ENCODE results near the gene TTC1. TPM values are rescaled to one million over a fixed set of nuclear protein-coding genes. Genes with fewer than 3 reads are reported as not detected.

The TTC1 gene
- total RNA-seq, 1 donor from 2014 or later = 65.4 TPM

GRCh38 chr5:160040471-160040835, 31.5 kb downstream of the TTC1 start:
- TF ChIP-seq CTCF (IDR thresholded peaks at IDR 0.05; ENCODE audit: insufficient read depth, low read length, poor library complexity, severe bottlenecking) = no peak
- no peaks in the 10 kb centered on the region for H3K36me3 ChIP-seq (ENCODE audit: control insufficient read depth, insufficient read depth, low read length)
- no peak overlapping the region for H3K4me3 ChIP-seq (ENCODE audit: low read depth, low read length)
- DNase-seq (ENCODE audit: low read depth) = no peak
- H3K27me3 ChIP-seq (ENCODE audit: control insufficient read depth, insufficient read depth, low read length) = no peaks in the 10 kb centered on the region

GRCh38 chr5:160042671-160043070, 33.7 kb downstream of the TTC1 start:
- DNase-seq (ENCODE audit: low read depth) = no peak
- Histone ChIP-seq H3K36me3 (ENCODE audit: control insufficient read depth, insufficient read depth, low read length) (no peaks in the 10 kb centered on the region), H3K27me3 (ENCODE audit: control insufficient read depth, insufficient read depth, low read length) (no peaks in the 10 kb centered on the region), H3K4me3 (ENCODE audit: low read depth, low read length) (no peak overlapping the region)
- TF ChIP-seq CTCF (IDR thresholded peaks at IDR 0.05; ENCODE audit: insufficient read depth, low read length, poor library complexity, severe bottlenecking) = no peak

GRCh38 chr5:160044391-160044804, 35.5 kb downstream of the TTC1 start:
- H3K4me3 ChIP-seq (ENCODE audit: low read depth, low read length) = no peak overlapping the region
- DNase-seq (ENCODE audit: low read depth) = no peak
- no peaks in the 10 kb centered on the region for H3K36me3 ChIP-seq (ENCODE audit: control insufficient read depth, insufficient read depth, low read length)
- no peaks in the 10 kb centered on the region for H3K27me3 ChIP-seq (ENCODE audit: control insufficient read depth, insufficient read depth, low read length)
- no peak for TF ChIP-seq CTCF (IDR thresholded peaks at IDR 0.05; ENCODE audit: insufficient read depth, low read length, poor library complexity, severe bottlenecking)

- no peak for TF ChIP-seq CTCF (IDR thresholded peaks at IDR 0.05; ENCODE audit: insufficient read depth, low read length, poor library complexity, severe bottlenecking)
- DNase-seq (ENCODE audit: low read depth) = no peak
Measured at GRCh38 chr5:160044967-160045366, 36.0 kb downstream of the TTC1 start.

GRCh38 chr5:160047423-160047822, 38.5 kb downstream of the TTC1 start:
- H3K36me3 ChIP-seq (ENCODE audit: control insufficient read depth, insufficient read depth, low read length) = no peaks in the 10 kb centered on the region
- TF ChIP-seq CTCF (IDR thresholded peaks at IDR 0.05; ENCODE audit: insufficient read depth, low read length, poor library complexity, severe bottlenecking) = no peak

More at GRCh38 chr5:160044967-160045366, 36.0 kb downstream of the TTC1 start:
- H3K4me3 ChIP-seq (ENCODE audit: low read depth, low read length) = no peak overlapping the region
- no peaks in the 10 kb centered on the region for H3K27me3 ChIP-seq (ENCODE audit: control insufficient read depth, insufficient read depth, low read length)
- H3K36me3 ChIP-seq (ENCODE audit: control insufficient read depth, insufficient read depth, low read length) = no peaks in the 10 kb centered on the region

GRCh38 chr5:160048131-160048530, 39.2 kb downstream of the TTC1 start:
- no peak for TF ChIP-seq CTCF (IDR thresholded peaks at IDR 0.05; ENCODE audit: insufficient read depth, low read length, poor library complexity, severe bottlenecking)
- Histone ChIP-seq H3K27me3 (ENCODE audit: control insufficient read depth, insufficient read depth, low read length) (no peaks in the 10 kb centered on the region), H3K36me3 (ENCODE audit: control insufficient read depth, insufficient read depth, low read length) (no peaks in the 10 kb centered on the region), H3K4me3 (ENCODE audit: low read depth, low read length) (no peak overlapping the region)
- DNase-seq (ENCODE audit: low read depth) = no peak

More at GRCh38 chr5:160047423-160047822, 38.5 kb downstream of the TTC1 start:
- no peak for DNase-seq (ENCODE audit: low read depth)
- no peaks in the 10 kb centered on the region for H3K27me3 ChIP-seq (ENCODE audit: control insufficient read depth, insufficient read depth, low read length)
- H3K4me3 ChIP-seq (ENCODE audit: low read depth, low read length) = no peak overlapping the region
